HTERT RPE-1 (cell line): ENCODE measurements around the gene SIPA1.

ENCODE experiments used
- in situ Hi-C: fragments of 300-500 bp; cut with MboI; formaldehyde crosslinking; loops from 4 replicates; pipeline ENCODE4 v1.14.3; 2020; ENCODE audit warnings: low sequenced_read_pairs

SIPA1 gene

DNA sequence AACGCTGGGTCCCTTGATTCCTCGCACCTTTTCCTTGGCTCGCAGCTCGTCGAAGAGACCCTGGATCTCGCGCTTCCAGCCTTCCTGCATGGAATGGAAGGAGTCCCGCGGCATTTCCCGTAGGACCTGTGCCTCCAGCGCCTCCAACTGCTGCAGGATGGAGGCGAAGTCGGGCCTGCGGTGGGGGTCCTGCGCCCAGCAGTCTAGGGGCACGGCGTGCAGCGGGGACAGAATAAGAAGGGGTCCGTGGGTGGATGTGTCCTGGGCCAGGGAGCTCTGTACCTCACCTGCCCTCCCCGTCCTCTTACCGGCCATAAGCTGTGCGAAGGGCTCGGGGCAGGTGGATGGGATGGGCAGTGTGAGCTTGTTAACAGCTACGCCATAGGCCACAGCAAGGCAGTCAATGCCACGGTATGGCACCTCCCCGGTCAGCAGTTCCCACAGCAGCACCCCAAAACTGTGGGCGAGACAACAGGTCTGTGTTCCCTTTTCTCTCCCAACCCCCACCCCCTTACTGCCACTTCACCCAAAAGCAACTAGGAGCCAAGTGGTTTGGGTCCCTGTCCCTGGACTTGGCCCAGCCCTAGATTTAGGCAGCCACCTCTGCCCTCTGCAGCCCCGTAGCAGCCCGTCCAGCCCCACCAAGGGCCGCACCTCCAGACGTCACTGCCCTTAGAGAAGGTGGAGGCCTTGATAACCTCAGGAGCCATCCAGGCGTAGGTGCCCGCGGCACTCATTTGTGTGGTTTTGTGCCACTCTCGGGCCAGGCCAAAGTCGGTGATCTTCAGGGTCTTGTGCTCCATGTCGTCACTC, 30.1 kb upstream of the SIPA1 start:
- in situ Hi-C loops: no loop called here

DNA sequence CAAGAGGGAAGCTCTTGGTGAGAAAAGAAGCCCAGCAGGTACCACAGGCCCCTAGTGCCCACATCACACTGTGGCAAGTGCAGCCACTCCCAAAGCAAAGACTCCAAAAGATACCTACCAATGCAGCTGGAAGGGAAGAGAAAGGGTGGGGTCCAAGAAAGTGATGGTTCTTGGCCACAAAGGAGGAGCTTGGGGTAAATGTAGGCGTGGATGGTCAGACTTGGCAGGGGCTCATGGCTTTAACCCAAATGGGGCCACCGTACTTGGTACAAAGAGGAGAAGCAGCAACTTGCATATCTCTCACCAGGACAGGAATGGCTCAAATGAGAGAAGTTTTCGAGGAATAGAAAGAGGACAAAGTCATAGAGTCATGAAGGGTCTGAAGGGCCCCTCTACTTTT, 28.7 kb upstream of the SIPA1 start:
- in situ Hi-C loops: no loop called here

DNA sequence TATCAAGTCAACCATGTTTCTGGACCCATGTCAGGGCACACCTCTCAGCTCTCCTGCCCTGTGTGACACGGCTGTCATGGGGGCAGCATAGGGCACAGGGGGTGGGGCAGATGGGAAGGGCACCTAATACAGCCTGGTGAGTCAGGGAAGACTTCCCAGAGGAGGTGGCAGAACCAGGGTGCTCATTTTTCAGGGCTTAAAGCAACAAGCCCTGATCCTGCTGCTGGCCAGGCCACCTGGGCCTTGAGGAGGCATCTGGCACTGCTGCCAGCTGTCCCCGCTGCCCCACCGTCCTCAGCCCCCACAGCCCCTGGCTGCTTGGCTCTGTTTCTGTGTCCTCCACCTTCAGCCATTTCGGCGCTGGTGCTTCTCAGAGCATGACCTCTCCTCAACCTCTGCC, 28.2 kb upstream of the SIPA1 start:
- in situ Hi-C loops: no loop called here

DNA sequence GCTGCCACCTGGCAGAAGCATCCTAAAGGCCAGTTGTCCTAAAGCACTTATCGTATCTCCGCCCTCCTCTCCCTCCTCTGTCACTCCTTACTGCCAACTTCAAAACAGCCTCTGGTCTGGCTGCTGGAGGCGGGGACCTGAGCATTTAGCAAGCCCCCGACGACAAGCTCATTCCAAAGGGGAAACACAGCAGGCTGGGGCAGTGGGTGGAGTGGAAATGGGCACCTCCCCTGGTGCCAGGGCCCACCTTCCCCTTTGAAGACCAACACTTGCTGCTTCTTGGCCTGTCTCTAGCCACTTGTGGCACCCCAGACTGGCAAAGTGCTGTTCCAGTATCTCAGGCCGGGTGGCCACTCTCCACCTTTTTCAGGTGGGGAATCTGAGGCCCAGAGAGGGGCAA, 27.5 kb upstream of the SIPA1 start:
- in situ Hi-C loops: no loop called here

DNA sequence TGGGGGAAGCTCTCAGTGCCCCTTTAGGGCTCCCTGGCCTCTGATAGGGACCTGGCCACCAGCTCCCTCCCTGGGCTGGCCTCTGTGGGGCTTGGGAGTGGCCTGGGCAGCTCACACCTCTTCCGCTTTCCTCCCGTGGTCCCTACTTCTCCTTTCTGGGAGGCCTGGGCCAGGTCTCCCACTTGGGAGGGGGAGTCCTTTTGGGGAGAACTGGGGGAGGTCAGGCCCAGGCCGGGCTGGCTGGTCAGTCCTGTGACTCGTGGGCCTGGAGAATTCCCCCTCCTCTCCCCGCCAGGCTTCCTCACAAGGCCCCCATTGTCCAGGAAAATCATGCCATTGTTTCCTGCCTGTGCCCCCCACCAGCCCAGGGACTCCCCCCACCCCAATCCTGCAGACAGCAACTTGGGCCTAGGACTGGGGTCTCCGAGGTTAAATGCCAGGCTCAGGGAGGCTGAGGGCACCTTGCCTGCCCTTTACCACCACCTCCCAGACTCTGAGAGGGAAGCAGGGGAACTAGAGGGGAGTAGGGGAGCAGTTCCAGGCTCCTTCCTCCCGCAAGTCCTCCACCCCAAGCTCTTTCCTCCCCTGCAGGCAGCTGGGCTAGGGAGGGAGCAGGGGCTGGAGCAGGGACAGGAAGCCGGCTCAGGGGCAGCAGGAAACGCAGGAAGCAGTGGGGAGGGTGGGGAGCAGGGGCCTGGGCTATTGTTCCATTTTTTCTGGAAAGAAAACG, 26.7 kb upstream of the SIPA1 start:
- in situ Hi-C loops: no loop called here

DNA sequence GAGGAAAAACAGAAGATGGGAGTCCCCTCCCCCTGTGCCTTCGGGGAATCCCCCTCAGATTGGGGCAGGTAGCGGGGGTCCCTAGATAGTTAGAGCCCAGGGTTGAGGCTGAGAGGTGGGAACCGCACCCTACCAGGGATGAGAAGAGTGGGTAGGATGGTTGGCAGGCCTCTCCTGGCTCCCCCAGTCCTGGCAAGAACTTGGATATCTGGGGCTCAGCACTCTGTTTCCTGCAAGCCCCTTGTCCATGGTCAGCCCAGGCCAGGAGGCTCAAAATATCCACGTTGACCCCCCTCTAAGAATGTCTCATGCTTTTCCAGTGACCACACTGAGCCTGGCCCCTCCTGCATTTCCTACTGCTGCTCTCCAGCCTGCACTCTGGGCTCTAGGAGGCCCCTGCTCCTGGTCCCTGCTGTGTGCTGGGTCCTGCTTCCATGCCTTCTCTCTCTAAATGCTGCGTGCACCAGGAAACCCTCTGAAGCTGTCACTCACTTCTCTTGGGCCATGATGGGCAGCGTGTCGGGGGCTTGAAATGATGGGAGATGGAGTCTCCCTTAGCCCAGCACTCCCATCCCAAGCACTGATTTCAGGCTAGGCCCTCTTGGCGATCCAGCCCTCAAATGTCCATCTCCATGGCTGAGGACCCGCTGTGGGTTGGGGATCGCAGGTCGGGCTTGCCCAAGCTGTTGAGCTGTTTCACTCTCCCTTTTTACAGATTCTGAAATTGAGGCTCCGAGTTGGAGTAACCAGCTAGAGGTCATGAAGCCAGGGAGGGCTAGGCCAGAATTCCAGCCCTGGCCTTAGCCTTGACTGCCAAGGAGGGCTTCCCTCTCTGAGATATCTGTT, 25.9 kb upstream of the SIPA1 start:
- in situ Hi-C loops: no loop called here

DNA sequence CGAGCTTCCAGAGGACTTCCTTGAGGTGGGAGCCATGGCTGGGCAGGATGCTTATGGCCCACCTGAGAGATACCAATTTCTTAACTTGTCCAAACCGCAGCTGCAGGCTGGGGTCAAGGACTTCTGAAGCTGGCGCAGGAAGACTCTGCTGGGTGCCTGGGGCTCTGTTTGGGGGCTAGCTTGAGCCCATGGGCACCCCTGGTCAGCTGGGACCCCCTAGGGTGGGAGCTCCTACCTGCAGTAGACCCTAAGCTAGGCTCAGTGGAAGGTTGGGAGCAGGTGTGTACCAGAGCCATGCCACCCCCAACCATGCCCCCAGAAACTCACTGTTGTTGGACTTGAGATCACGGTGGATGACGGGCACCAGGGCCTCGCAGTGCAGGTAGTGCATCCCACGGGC, 25.2 kb upstream of the SIPA1 start:
- in situ Hi-C loops: no loop called here

DNA sequence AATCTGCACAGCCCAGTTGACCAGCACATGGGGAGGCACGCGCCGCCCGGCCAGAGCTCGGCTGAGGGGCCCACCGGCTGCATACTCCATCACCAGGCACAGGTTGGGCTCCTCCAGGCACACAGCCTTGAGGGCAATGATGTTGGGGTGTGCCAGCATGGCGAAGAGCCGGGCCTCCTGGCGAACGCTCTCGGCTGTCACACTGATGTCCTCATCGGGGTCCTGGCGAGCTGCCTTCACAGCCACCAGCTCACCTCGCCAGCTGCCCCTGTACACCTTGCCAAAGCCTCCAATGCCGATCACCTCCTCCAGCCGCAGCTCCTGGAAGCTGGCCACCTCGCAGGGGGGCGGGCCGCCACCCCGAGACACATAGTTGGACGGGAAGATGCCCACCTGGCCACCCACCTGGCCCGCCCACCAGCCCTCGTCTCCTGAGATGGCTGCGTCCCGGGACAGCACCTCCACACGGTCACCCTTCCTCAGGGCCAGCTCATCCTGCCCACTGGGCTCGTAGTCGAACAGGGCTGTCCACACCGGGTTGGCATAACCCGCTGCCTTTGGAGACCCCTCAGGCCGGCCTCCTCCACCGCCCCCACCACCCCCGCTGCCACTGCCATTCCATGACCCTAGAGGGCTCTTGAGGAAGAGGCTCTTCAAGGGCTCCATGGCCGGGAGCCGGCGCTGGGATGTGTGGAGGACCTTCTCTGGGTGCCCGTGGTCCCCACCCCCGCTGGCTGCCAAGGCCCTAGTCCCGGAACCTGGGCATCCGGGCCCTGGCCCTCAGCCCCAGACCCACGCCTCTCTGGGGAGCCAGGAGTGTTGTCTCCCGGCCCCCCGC, 24.6 kb upstream of the SIPA1 start:
- in situ Hi-C loops: no loop called here

DNA sequence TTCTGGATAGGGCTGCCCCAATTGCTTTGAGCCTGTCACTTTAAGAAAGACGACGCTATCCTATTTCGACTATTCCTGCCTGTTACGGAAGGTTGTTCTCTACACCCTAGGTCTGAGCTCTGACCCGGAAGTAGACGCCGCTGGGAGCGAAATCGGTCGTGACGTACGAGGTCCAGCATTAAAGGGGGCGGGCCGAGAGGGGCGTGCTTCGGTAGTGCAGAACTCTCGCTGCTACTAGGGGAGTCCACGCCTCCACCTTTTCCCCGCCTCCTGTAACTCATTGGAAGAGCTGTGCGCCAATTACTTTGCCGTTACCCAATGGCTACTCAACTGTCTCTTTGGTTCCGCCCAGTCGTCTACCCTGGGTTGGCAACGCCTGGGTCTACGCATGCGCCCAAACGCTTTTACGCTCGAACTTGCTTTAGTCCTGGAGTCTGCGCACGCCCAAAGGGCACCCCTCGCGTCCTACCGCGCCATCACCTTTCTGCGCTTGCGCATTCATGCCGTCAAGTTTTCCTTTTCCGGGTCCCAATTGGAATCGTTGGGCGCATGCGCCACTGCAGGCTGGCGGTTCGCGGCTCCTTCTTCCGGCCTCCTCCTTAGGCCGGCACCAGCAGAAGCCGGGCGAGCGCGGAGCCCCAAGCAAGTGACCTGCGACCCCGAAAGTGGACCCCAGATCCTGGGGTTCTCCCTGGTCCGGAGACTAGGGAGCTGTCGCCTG, 22.5 kb upstream of the SIPA1 start, which contains the start of gene PCNX3:
Gene PCNX3, plus strand, starts transcription at position 548 of the 721 bp plus-strand sequence. CDS start 536 bp downstream, outside the sequence.
- in situ Hi-C loops: no loop called here

DNA sequence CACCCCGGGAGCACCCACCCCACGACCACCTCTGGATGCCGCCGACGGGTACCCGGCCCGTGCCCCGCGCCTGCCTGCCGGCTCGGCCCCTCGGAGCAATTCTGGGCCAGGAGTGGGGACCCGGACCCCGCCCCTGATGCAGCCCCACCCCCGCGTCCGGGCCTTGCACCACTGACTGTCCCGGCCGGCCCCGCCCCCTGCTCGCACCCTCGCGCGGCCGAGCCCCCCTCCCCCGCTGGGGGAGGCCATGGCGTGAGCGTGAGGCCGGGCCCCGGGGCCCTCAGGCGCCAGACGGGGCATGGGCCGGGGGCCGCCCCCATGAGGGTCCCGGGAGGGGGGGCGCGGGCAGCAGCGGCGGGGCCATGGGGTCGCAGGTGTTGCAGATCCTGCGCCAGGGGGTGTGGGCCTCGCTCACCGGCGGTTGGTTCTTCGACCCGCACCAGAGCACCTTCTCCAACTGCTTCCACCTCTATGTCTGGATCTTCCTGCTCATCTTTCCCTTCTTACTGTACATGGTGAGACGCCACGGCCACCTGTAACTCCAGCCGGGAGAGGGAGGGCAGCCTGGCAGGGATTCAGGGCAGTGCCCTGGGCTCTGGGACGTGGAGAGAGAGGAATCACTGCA, 21.8 kb upstream of the SIPA1 start:
- in situ Hi-C loops: no loop called here

DNA sequence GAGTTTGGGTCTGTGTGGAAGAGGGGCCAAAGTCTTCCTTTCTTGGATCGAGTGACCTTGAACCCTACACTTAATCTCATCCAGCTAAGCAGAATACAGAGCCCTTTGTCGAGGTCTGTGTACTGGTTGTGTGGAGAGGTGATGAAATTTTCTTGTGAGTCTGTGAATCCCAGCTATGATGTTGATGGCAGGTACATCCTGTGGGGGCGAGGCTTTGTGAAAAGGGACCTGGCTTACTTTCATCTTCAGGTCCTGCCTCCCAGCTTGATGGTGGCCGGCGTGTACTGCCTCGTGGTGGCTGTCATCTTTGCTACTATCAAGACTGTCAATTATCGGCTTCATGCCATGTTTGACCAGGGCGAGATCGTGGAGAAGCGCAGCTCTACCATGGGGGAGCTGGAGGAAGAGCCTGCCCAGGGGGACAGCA, 21.3 kb upstream of the SIPA1 start:
- in situ Hi-C loops: no loop called here

DNA sequence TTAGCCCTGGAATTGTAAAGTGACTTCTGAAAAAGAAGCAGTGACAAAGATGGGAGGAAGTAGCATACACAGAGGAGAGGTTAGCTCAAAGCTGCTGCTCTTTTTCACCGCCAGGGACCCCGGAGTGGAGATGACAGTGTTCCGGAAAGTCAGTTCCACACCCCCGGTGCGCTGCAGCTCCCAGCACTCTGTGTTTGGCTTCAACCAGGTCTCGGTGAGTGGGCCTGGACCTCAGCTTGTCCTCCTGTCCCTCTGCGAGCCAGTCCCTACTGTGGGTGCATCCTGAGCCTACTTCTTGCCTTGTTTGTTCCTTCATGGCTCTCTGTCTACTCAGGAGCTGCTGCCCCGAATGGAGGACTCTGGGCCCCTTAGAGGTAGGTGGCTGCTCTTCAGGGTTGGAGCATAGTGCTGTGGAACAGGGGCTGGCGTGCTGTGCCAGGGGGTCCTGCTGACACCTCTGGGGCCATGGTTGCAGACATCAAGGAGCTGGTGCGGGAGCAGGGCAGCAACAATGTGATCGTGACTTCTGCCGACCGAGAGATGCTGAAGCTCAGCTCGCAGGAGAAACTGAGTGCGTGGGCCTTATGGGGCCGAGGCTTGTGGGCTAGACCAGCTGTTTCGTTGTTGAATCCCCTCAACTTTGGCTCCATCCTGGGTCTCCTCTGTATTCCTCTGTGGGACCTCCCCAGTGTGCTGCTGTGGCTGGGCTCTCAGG, 20.6 kb upstream of the SIPA1 start:
- in situ Hi-C loops: no loop called here

DNA sequence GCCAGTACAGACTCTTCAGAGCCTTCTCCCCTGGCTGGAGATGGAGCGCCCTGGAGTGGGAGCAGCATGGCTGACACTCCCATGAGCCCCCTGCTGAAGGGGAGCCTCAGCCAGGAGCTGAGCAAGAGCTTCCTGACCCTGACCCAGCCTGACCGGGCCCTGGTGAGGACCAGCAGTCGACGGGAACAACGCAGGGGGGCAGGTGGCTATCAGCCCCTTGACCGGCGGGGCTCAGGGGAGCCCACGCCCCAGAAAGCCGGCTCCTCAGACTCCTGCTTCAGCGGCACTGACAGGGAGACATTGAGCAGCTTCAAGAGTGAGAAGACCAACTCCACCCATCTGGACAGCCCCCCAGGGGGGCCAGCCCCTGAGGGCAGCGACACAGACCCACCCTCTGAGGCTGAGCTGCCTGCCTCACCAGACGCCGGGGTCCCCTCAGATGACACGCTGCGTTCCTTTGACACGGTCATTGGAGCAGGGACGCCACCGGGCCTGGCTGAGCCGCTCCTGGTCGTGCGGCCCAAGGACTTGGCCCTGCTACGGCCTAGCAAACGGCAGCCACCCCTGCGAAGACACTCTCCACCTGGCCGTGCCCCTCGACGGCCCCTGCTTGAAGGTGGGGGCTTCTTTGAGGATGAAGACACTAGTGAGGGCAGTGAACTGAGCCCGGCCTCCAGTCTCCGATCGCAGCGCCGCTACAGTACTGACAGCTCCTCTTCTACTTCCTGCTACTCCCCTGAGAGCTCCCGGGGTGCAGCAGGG, 19.7 kb upstream of the SIPA1 start:
- in situ Hi-C loops: no loop called here

DNA sequence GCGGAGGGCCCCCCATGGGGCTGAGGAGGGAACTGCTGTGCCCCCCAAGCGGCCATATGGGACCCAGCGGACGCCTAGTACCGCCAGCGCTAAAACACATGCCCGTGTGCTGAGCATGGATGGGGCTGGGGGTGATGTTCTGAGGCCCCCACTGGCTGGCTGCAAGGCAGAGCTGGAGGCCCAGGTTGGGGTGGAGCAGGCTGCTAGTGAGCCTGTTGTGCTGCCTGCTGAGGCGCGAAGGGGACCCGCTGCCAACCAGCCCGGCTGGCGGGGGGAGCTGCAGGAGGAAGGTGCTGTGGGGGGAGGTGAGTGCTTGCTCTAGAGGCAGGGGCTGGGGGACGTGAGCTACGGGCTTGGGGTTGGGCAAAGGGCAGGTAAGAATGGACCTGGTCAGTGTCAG, 19.1 kb upstream of the SIPA1 start:
- in situ Hi-C loops: no loop called here

DNA sequence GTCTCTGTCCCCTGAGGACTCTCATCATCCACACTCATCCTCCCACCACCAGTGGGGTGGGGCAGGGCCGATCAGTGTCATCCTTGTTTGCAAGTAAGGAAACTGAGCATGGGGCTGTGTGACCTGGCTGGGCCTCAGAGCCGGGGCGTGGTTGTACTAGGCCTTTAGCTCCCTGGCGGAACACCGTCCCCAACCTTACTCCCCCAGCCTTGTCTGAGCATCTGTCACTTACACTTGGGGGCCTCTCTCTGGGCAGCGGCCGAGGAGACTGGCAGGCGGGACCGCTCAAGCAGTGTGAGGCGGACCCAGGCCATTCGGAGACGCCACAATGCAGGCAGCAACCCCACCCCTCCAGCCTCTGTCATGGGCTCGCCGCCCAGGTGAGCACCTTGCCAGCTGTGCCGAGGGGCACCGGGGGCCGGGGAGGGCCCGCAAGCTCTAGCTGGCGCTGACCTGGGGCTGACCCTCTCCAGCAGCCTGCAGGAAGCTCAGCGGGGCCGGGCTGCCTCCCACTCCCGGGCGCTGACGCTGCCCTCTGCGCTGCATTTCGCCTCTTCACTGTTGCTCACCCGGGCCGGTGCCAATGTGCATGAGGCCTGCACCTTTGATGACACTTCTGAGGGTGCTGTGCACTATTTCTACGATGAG, 18.5 kb upstream of the SIPA1 start:
- in situ Hi-C loops: no loop called here

DNA sequence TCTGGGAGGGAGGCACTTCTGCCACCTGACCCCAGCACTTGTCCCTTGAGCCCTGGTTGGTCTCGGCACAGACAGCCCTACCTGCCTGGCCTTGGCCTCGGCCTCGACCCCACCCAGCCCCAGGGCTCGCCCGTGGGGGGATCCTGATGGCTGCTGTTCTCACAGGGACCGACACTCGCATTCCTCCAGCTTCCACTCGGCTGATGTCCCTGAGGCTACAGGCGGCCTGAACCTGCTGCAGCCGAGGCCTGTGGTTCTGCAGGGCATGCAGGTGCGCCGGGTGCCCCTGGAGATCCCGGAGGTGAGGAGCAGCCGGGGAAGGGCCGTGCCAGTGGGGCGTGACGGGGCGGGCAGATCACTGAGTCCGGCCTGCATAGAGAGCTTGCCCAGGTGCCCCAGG, 17.2 kb upstream of the SIPA1 start:
- in situ Hi-C loops: no loop called here

DNA sequence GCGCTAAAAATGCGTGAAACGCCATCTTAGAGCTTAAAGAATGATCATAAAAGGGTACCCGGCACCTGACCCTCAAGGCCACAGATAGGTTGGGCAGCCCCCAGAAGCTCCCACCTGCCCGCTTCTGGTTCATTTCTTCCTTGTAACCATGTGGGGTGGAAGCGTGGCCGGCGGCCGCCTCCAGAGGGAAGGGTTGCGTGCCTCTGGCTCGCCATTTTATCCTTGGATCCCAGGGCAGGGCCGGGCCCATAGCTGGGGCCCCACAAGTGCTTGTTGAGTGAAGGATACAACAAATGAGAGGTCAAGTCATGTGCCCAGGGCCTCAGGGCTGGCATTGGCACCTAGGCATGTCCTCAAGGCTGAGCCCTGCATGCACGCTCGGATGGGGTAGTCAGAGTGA, 16.4 kb upstream of the SIPA1 start:
- in situ Hi-C loops: no loop called here

DNA sequence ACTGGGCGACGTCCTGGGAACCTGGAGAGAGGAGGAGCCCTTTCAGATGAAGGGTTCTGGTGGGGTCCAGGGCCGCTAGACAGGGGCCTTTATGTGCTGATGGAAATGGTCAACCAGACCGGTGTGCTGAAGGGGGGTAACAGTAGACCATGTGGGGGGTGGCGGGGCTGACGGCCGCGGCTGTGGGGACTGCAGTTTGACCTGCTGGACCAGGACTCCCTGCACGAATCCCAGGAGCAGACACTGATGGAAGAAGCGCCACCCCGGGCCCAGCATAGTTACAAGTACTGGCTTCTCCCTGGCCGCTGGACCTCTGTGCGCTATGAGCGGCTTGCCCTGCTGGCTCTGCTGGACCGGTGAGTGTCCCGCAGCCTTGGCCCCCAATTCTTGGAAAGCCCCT, 15.9 kb upstream of the SIPA1 start:
- in situ Hi-C loops: no loop called here
